GM19463 (cell line): ENCODE measurements around the gene WT1.
"Not testable (repeated sequence)": the region's sequence is repeated elsewhere in the genome, so short reads cannot be mapped to it uniquely, and the experiment has no call there.

Source experiments
- ATAC-seq: cut with Tn5 transposase; IDR thresholded peaks from one replicate; pipeline ENCODE4 v1.9.1; 2021; ENCODE audit warnings: mild to moderate bottlenecking, moderate library complexity; ENCODE audit not compliant: unreplicated experiment

WT1 gene

GRCh38 chr11:32390712-32391111 is 44.6 kb downstream of the WT1 start:
- no peak for ATAC-seq

- ATAC-seq, result peak; percentile 55
These were observed 46.2 kb downstream of the WT1 start for GRCh38 chr11:32388871-32389770.

GRCh38 chr11:32388365-32388764 is 47.0 kb downstream of the WT1 start:
- ATAC-seq, result no peak

- ATAC-seq, result no peak
These were observed 47.9 kb downstream of the WT1 start for GRCh38 chr11:32387411-32387810.

- ATAC-seq, result no peak
These were observed 48.5 kb downstream of the WT1 start for GRCh38 chr11:32386770-32387377.

- ATAC-seq, result no peak
These were observed 49.3 kb downstream of the WT1 start for GRCh38 chr11:32385998-32386397.

GRCh38 chr11:32382339-32383049 is 52.8 kb downstream of the WT1 start:
- ATAC-seq, result no peak

- no peak for ATAC-seq
These were observed 54.2 kb downstream of the WT1 start for GRCh38 chr11:32381179-32381578.

GRCh38 chr11:32379719-32380118 is 55.6 kb downstream of the WT1 start:
- no peak for ATAC-seq

- no peak for ATAC-seq
These were observed 59.5 kb downstream of the WT1 start for GRCh38 chr11:32375826-32376225.

- no peak for ATAC-seq
These were observed 61.1 kb downstream of the WT1 start for GRCh38 chr11:32374261-32374711.

GRCh38 chr11:32369987-32370386 is 65.4 kb downstream of the WT1 start:
- ATAC-seq, result not testable (repeated sequence)

- ATAC-seq, result no peak
These were observed 68.7 kb downstream of the WT1 start for GRCh38 chr11:32366666-32367065.

- no peak for ATAC-seq
These were observed 70.1 kb downstream of the WT1 start for GRCh38 chr11:32365192-32365591.

- no peak for ATAC-seq
These were observed 76.6 kb downstream of the WT1 start for GRCh38 chr11:32358729-32359128.

- no peak for ATAC-seq
These were observed 81.5 kb downstream of the WT1 start for GRCh38 chr11:32353884-32354283.

GRCh38 chr11:32348502-32348901 is 86.8 kb downstream of the WT1 start:
- no peak for ATAC-seq

GRCh38 chr11:32344946-32345345 is 90.4 kb downstream of the WT1 start:
- no peak for ATAC-seq

- no peak for ATAC-seq
These were observed 91.9 kb downstream of the WT1 start for GRCh38 chr11:32343325-32344008.

GRCh38 chr11:32341620-32342613 is 93.4 kb downstream of the WT1 start:
- ATAC-seq, result no peak
